Endothelial cell of umbilical vein (primary cell): ENCODE results near the gene XRCC4. TPM values are rescaled to one million over a fixed set of nuclear protein-coding genes. Genes with fewer than 3 reads are reported as not detected.

Source experiments
- BruUV-seq: library from RNA; stranded (reverse); fragments of 400-500 nt; replicated peaks from 2 replicates; lab custom pipeline; 2021; lab: Mats Ljungman, UMichigan
- CTCF ChIA-PET: fragments of 300-600, 350-600 bp; sonication (Branson Sonifier 250); formaldehyde crosslinking; loops from one replicate; lab custom pipeline; 2021; ENCODE audit warnings: antibody characterized with exemption, inconsistent platforms; lab: Charles Lee
- POLR2A ChIA-PET: fragments of 300-600, 350-600 bp; sonication (Branson Sonifier 250); formaldehyde crosslinking; loops from one replicate; lab custom pipeline; 2021; ENCODE audit warnings: antibody characterized with exemption, inconsistent platforms; lab: Charles Lee
- DNase-seq: peaks from one replicate; pipeline ENCODE4 v3.0.0-alpha.2; 2011; ENCODE audit warnings: low read depth, low spot score
- FAIRE-seq: peaks from 2 replicates; lab custom pipeline; 2011; peaks lifted over from hg19 to GRCh38; lab: Jason Lieb, UNC
- H2AFZ ChIP-seq: 2 replicates; pipeline ENCODE4 v1.6.0; 2012; ENCODE audit warnings: low read depth, low read length, control low read depth, inconsistent platforms
- H3K27ac ChIP-seq: 2 replicates; pipeline ENCODE4 v1.5.1; 2011; ENCODE audit warnings: low read depth, mild to moderate bottlenecking, control low read depth, low read length, moderate library complexity; ENCODE audit not compliant: insufficient read depth
- H3K27me3 ChIP-seq, 2 experiments: 2 replicates each; pipeline versions ENCODE4 v1.6.0 to v1.6.1; 2011; ENCODE audit warnings: low read length in 2 of 2, mixed read lengths in 1 of 2; ENCODE audit not compliant: control insufficient read depth in 2 of 2, insufficient read depth in 2 of 2
- H3K36me3 ChIP-seq, 2 experiments: 2 replicates in 1 of 2; 3 replicates in 1 of 2; pipeline ENCODE4 v1.5.1; 2011; ENCODE audit warnings: low read length in 2 of 2, mild to moderate bottlenecking in 1 of 2, moderate library complexity in 1 of 2; ENCODE audit not compliant: control insufficient read depth in 2 of 2, insufficient read depth in 2 of 2; ENCODE audit errors: extremely low read depth in 1 of 2
- H3K4me1 ChIP-seq: 3 replicates; pipeline ENCODE4 v1.5.1; 2011; ENCODE audit warnings: mild to moderate bottlenecking, low read length; ENCODE audit not compliant: control insufficient read depth, insufficient read depth; ENCODE audit errors: extremely low read depth
- H3K4me2 ChIP-seq: 2 replicates; pipeline ENCODE4 v1.6.1; 2011; ENCODE audit warnings: low read length, control low read depth, mixed read lengths; ENCODE audit not compliant: insufficient read depth
- H3K4me3 ChIP-seq, 3 experiments: fragments of 200-600 bp in 1 of 3; sonication (generic), shearing (Covaris generic) in 1 of 3; replicated peaks in 1 of 3; 2 replicates each; pipeline ENCODE4 v1.5.1; 2011 to 2016; ENCODE audit warnings: control low read depth in 3 of 3, low read length in 3 of 3, mild to moderate bottlenecking in 2 of 3, inconsistent platforms in 1 of 3, low read depth in 1 of 3, moderate library complexity in 1 of 3; ENCODE audit not compliant: insufficient read depth in 1 of 3
- H3K79me2 ChIP-seq: 2 replicates; pipeline ENCODE4 v1.6.0; 2012; ENCODE audit warnings: low read length, inconsistent platforms; ENCODE audit not compliant: control insufficient read depth, insufficient read depth
- H3K9ac ChIP-seq: replicated peaks from 2 replicates; pipeline ENCODE3; 2011; ENCODE audit warnings: low read length, control low read depth; ENCODE audit not compliant: insufficient read depth; ENCODE audit errors: extremely low read depth
- H3K9me1 ChIP-seq: replicated peaks from 3 replicates; pipeline ENCODE4 v1.6.0; 2011; ENCODE audit warnings: mild to moderate bottlenecking, low read length; ENCODE audit not compliant: control insufficient read depth, insufficient read depth; ENCODE audit errors: extremely low read depth
- H3K9me3 ChIP-seq: replicated peaks from 2 replicates; pipeline ENCODE4 v1.5.1; 2012; ENCODE audit warnings: low read length, inconsistent platforms; ENCODE audit not compliant: control insufficient read depth, insufficient read depth
- H4K20me1 ChIP-seq: replicated peaks from 2 replicates; pipeline ENCODE3; 2011; ENCODE audit warnings: mild to moderate bottlenecking, low read length; ENCODE audit not compliant: control insufficient read depth, insufficient read depth; ENCODE audit errors: extremely low read depth
- EZH2 ChIP-seq: IDR thresholded peaks from 2 replicates; pipeline ENCODE4 v1.6.1; 2012; ENCODE audit warnings: borderline replicate concordance, low read depth, mild to moderate bottlenecking, moderate library complexity, low read length, inconsistent platforms; ENCODE audit not compliant: severe bottlenecking
- FOS ChIP-seq: IDR thresholded peaks from 2 replicates; pipeline ENCODE4 v1.6.1; 2011; ENCODE audit warnings: mild to moderate bottlenecking, low read length, moderate library complexity, borderline replicate concordance; ENCODE audit not compliant: insufficient read depth
- GATA2 ChIP-seq: IDR thresholded peaks from 2 replicates; pipeline ENCODE4 v1.7.0; 2011; ENCODE audit warnings: low read depth, mild to moderate bottlenecking, moderate library complexity, mixed read lengths, low read length; ENCODE audit not compliant: insufficient read length, insufficient read depth
- JUN ChIP-seq: IDR thresholded peaks from 2 replicates; pipeline ENCODE4 v1.6.1; 2011; ENCODE audit warnings: borderline replicate concordance, low read depth; ENCODE audit not compliant: insufficient read length, insufficient read depth
- MYC ChIP-seq: IDR thresholded peaks from one replicate; pipeline ENCODE4 v1.6.1; 2011; ENCODE audit warnings: mild to moderate bottlenecking, low read depth, low read length
- POLR2A ChIP-seq: IDR thresholded peaks from 2 replicates; pipeline ENCODE4 v1.6.1; 2012; ENCODE audit warnings: low read depth, mild to moderate bottlenecking, control low read depth, low read length
- POLR2AphosphoS5 ChIP-seq: IDR thresholded peaks from 2 replicates; pipeline ENCODE4 v1.6.1; 2012; ENCODE audit warnings: low read depth, mild to moderate bottlenecking, control low read depth, low read length, moderate library complexity; ENCODE audit not compliant: insufficient read depth
- dilution Hi-C: fragments of 300-500 bp; cut with MboI; formaldehyde crosslinking; loops from one replicate; pipeline ENCODE4 v1.15.0; 2019; ENCODE audit warnings: low sequenced_read_pairs; ENCODE audit not compliant: extremely low pct_ligation_motif_present
- intact Hi-C: fragments of 100-400 bp; cut with micrococcal nuclease; formaldehyde crosslinking; loops from one replicate; pipeline ENCODE4 v1.10.0; 2022
- polyA plus RNA-seq, 4 experiments: library from polyadenylated mRNA; depleted of rRNA in 3 of 4; stranded (reverse) in 3 of 4; unstranded in 1 of 4; fragments of >200 nt; gene quantifications; 2 replicates each; pipeline versions ENCODE4 v1.2.1 to v1.2.3, GENCODE V29; 2011 to 2012; ENCODE audit warnings: missing spikeins in 1 of 4
- total RNA-seq: library from RNA; stranded (reverse); gene quantifications from 2 replicates; pipeline ENCODE4 v1.2.3, GENCODE V29; 2021
- TF ChIP-seq, protein P1 (sequence below), 2 donors: IDR thresholded peaks; 1 replicate in 1 of 2; 2 replicates in 1 of 2; pipeline ENCODE4 v1.5.1; 2011; ENCODE audit warnings: low read length in 2 of 2, mild to moderate bottlenecking in 2 of 2, moderate library complexity in 2 of 2, control low read depth in 1 of 2, inconsistent platforms in 1 of 2, low read depth in 1 of 2; ENCODE audit not compliant: insufficient read depth in 1 of 2; ENCODE audit errors: extremely low read depth in 1 of 2
- TF ChIP-seq, protein P2 (sequence below): IDR thresholded peaks from 2 replicates; pipeline ENCODE4 v1.6.1; 2011; ENCODE audit not compliant: insufficient read depth, insufficient read length

Gene XRCC4
- total and polyA plus RNA-seq, 2 donors (not counting 3 experiments of a cell fraction or from before 2014, with no cell fraction given): 1.3 to 7.7 TPM

DNA sequence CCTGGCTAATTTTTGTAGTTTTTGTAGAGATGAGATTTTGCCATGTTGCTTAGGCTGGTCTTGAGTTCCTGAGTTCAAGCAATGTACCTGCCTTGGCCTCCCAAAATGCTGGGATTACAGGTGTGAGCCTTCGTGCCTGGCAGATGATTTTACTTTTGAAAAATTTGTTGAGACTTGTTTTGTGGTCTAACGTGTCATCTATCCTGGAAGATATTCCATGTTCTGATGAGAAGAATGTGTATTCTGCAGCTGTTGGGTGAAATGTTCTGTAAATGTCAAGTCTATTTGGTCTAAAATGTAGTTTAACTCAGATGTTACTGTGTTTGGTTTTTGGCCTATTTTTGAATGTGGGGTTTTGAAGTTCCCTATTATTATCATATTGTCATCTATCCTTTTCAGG is 145.6 kb downstream of the XRCC4 start:
- H2AFZ ChIP-seq: no peak overlapping the region
- dilution Hi-C loops: no loop called here

More for the DNA sequence above, 145.6 kb downstream of the XRCC4 start:
- FAIRE-seq (no peak), DNase-seq (no peak)
- POLR2A ChIA-PET: no interaction called here
- TF ChIP-seq GATA2 (no peak), JUN (no peak), EZH2 (no peak), POLR2A (no peak), MYC (no peak), POLR2AphosphoS5 (no peak), FOS (no peak)
- TF ChIP-seq, protein P1, sequence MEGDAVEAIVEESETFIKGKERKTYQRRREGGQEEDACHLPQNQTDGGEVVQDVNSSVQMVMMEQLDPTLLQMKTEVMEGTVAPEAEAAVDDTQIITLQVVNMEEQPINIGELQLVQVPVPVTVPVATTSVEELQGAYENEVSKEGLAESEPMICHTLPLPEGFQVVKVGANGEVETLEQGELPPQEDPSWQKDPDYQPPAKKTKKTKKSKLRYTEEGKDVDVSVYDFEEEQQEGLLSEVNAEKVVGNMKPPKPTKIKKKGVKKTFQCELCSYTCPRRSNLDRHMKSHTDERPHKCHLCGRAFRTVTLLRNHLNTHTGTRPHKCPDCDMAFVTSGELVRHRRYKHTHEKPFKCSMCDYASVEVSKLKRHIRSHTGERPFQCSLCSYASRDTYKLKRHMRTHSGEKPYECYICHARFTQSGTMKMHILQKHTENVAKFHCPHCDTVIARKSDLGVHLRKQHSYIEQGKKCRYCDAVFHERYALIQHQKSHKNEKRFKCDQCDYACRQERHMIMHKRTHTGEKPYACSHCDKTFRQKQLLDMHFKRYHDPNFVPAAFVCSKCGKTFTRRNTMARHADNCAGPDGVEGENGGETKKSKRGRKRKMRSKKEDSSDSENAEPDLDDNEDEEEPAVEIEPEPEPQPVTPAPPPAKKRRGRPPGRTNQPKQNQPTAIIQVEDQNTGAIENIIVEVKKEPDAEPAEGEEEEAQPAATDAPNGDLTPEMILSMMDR (IDR thresholded peaks at IDR 0.05; ENCODE audit: extremely low read depth in 1 of 2, insufficient read depth in 1 of 2, low read depth in 1 of 2, low read length in 2 of 2): no peak
- TF ChIP-seq, protein P2, sequence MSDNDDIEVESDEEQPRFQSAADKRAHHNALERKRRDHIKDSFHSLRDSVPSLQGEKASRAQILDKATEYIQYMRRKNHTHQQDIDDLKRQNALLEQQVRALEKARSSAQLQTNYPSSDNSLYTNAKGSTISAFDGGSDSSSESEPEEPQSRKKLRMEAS: no peak
- no peak overlapping the region for H3K4me2 ChIP-seq
- no peaks in the 10 kb centered on the region for H3K9me3 ChIP-seq
- H3K4me1 ChIP-seq: no peaks in the 10 kb centered on the region
- BruUV-seq: no TSS peak
- no peak overlapping the region for H3K27ac ChIP-seq
- intact Hi-C loops: no loop called here
- H3K4me3 ChIP-seq: no peak overlapping the region
- CTCF ChIA-PET: no interaction called here
- H3K27me3 ChIP-seq: no peaks in the 10 kb centered on the region
- H3K79me2 ChIP-seq: no peaks in the 10 kb centered on the region
- H3K9me1 ChIP-seq: no peaks in the 10 kb centered on the region
- H4K20me1 ChIP-seq: no peaks in the 10 kb centered on the region
- H3K36me3 ChIP-seq: no peaks in the 10 kb centered on the region
- H3K9ac ChIP-seq: no peak overlapping the region
